AG04449 (cell line): ENCODE results near the gene COL4A1.

Experiments used
- CTCF ChIA-PET: fragments of 350-600 bp; formaldehyde crosslinking; extraction: SDS; loops from one replicate; lab custom pipeline; 2021; ENCODE audit warnings: antibody characterized with exemption; lab: Yijun Ruan, JAX
- POLR2A ChIA-PET: fragments of 400-600, 350-600 bp; formaldehyde crosslinking; extraction: SDS; loops from one replicate; lab custom pipeline; 2020; ENCODE audit warnings: antibody characterized with exemption, inconsistent platforms; lab: Yijun Ruan, JAX
- DNase-seq: peaks from one replicate; pipeline ENCODE4 v3.0.0-alpha.2; 2010; ENCODE audit warnings: low read depth, low spot score
- H3K4me3 ChIP-seq: 2 replicates; pipeline ENCODE4 v1.5.1; 2011; ENCODE audit warnings: low read depth, mild to moderate bottlenecking, control low read depth, low read length
- CTCF ChIP-seq: IDR thresholded peaks from one replicate; pipeline ENCODE4 v1.5.1; 2011; ENCODE audit warnings: mild to moderate bottlenecking, moderate library complexity, low read length, control low read depth, inconsistent platforms; ENCODE audit not compliant: insufficient read depth; ENCODE audit errors: missing control alignments

COL4A1 gene

GRCh38 chr13:110136660-110137585 is 170.0 kb downstream of the COL4A1 start:
- DNase-seq: no peak
- CTCF ChIA-PET: interaction anchor here (0.6 to 1.1 kb wide), 4 partner anchors 19 to 306 kb away, joined by 3 read pairs; no protein-coding TSS in a partner anchor
- POLR2A ChIA-PET: interaction anchor here (0.6 to 0.7 kb wide), 2 partner anchors 10 to 980 kb away, joined by 3 read pairs; no protein-coding TSS in a partner anchor
- H3K4me3 ChIP-seq: no peak overlapping the region
- no peak for TF ChIP-seq CTCF

DNA sequence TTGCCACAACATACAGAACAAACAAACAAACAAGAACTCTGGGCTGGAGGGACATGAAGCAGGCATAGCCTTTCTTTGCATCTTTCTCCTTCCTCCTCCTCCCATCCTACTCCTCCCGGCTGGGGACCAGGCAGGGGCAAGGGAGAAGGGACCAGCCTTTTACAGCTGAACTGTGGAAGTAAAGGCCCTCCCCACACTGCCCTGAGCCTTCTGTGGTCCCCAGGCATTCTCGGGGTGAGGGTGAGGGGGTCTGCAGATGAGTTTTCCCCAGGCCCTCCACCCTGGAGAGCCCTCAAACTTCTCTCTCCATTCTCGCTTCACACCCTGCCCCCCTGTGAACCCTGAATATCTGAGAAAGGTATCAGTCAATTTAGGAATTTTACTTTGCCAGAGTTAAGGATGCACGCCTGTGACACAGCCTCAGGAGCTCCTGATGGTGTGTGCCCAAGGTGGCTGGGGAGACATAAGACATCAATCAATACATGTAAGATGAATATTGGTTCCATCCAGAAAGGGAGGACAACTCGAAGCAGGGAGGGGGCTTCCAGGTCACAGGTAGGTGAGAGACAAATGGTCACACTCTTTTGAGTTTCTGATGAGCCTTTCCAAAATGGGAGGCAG is 170.9 kb downstream of the COL4A1 start:
- no peak for DNase-seq
- ChIA-PET POLR2A (interaction anchor here (0.6 to 0.7 kb wide), 2 partner anchors 11 to 979 kb away, joined by 3 read pairs; no protein-coding TSS in a partner anchor), CTCF (interaction anchor here (1.1 kb wide), 1 partner anchor 19 kb away, joined by 3 read pairs; no protein-coding TSS in a partner anchor)
- H3K4me3 ChIP-seq: no peak overlapping the region
- no peak for TF ChIP-seq CTCF

DNA sequence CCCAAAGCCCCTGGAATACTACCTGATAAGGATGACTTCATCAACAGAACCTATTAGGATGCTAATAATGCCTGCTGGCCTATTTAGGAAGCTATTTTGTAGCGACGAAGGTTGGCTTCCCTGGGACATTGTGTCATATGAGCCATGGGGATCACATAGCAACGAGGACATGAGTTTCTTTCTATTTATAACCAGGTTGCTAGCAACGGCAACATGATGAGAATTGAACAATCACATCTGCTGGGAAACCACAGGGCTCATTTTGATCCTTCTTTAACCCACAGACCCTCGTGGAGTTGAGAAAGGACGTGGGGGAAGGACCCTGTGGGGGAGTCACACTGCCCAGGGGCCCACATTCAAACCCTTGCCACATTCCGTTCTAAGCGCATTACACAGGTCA is 172.2 kb downstream of the COL4A1 start:
- no peak for DNase-seq
- TF ChIP-seq CTCF: no peak
- H3K4me3 ChIP-seq: no peak overlapping the region
- POLR2A ChIA-PET: no interaction called here
- CTCF ChIA-PET: interaction anchor here (0.6 kb wide), 1 partner anchor 18 kb away, joined by 3 read pairs; no protein-coding TSS in a partner anchor

GRCh38 chr13:110133425-110134235 is 173.3 kb downstream of the COL4A1 start:
- DNase-seq: no peak
- no peak for TF ChIP-seq CTCF
- ChIA-PET POLR2A (no interaction called here), CTCF (no interaction called here)
- no peak overlapping the region for H3K4me3 ChIP-seq

DNA sequence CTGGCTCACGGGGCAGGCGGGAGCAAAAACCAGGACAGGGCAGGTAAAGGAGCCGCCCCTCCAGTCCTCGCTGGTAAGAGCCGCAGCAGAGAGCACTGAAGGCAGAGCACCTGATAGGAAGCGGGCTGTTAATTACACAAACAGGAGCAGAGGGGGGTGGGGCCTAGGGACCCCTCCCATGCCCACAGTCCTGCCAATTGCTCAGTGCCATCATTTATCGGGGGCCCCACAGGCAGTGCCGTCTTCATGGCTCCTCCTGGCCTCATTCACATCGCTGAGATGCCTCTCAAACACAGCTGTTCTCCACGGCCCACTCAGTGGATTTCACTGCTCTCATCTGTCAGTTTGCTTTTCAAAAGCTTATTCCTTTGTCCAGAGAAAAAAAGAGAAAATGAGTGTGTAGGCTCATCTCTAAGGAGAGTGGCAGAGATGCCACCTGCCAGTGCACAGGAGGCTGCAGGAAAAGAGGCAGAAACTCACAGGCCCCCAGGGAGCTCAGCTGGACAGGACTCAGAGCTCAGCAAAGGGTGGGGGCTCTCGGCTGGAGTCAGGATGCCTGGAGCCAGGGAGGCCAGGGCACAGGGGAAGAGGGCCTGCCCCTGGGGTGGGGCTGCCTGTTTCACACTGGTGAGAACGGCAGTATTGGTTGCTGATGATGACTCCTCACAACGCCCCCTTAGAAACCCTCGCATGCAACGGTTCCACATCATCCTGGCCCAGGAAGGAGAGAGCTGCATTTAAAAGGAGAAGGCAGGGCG is 174.6 kb downstream of the COL4A1 start:
- TF ChIP-seq CTCF: no peak
- ChIA-PET CTCF (interaction anchor here (0.6 to 1.5 kb wide), 3 partner anchors 10 to 1173 kb away, joined by 3 to 5 read pairs (median 3); no protein-coding TSS in a partner anchor), POLR2A (no interaction called here)
- H3K4me3 ChIP-seq: no peak overlapping the region
- DNase-seq: no peak
